DND-41 (cell line): ENCODE results near the gene ESR1.

ENCODE experiments used
- ATAC-seq: fragments of 200-7000 bp; cut with Tn5 transposase; 3 replicates; pipeline ENCODE4 v1.9.1; 2021; ENCODE audit warnings: low read depth; ENCODE audit not compliant: insufficient read depth
- DNase-seq: peaks from one replicate; pipeline ENCODE4 v3.0.0-alpha.2; 2020
- H2AFZ ChIP-seq: 2 replicates; pipeline ENCODE4 v1.6.0; 2012; ENCODE audit warnings: low read depth, low read length
- H3K27ac ChIP-seq: 2 replicates; pipeline ENCODE4 v1.5.1; 2012; ENCODE audit warnings: low read length, inconsistent platforms
- H3K27me3 ChIP-seq: fragments of 200-600 bp; sonication (generic); 2 replicates; pipeline ENCODE4 v1.6.0; 2012; ENCODE audit warnings: low read length, mild to moderate bottlenecking, inconsistent platforms; ENCODE audit not compliant: insufficient read depth, poor library complexity
- H3K36me3 ChIP-seq: 2 replicates; pipeline ENCODE4 v1.5.1; 2012; ENCODE audit warnings: low read length, inconsistent platforms; ENCODE audit not compliant: insufficient read depth
- H3K4me1 ChIP-seq: 2 replicates; pipeline ENCODE4 v1.5.1; 2012; ENCODE audit warnings: mild to moderate bottlenecking, low read length; ENCODE audit not compliant: insufficient read depth
- H3K4me2 ChIP-seq: 2 replicates; pipeline ENCODE4 v1.6.0; 2012; ENCODE audit warnings: mild to moderate bottlenecking, moderate library complexity, low read length, inconsistent platforms; ENCODE audit not compliant: insufficient read depth
- H3K4me3 ChIP-seq, 2 experiments: fragments of 200-600 bp in 1 of 2; shearing (Covaris generic) in 1 of 2; 2 replicates each; pipeline ENCODE4 v1.5.1; 2012 to 2016; ENCODE audit warnings: inconsistent platforms in 2 of 2, low read length in 2 of 2, mild to moderate bottlenecking in 2 of 2, low read depth in 1 of 2, moderate library complexity in 1 of 2
- H3K79me2 ChIP-seq: 2 replicates; pipeline ENCODE4 v1.6.0; 2012; ENCODE audit warnings: low read length, inconsistent platforms; ENCODE audit not compliant: insufficient read depth
- H3K9ac ChIP-seq: 2 replicates; pipeline ENCODE4 v1.6.0; 2012; ENCODE audit warnings: low read depth, mild to moderate bottlenecking, inconsistent platforms, low read length, moderate library complexity
- H3K9me3 ChIP-seq: 2 replicates; pipeline ENCODE4 v1.5.1; 2012; ENCODE audit warnings: low read length, moderate library complexity, mild to moderate bottlenecking, inconsistent platforms; ENCODE audit not compliant: insufficient read depth, severe bottlenecking
- H4K20me1 ChIP-seq: 2 replicates; pipeline ENCODE4 v1.6.0; 2012; ENCODE audit warnings: low read length; ENCODE audit not compliant: insufficient read depth
- EZH2 ChIP-seq: IDR thresholded peaks from 3 replicates; pipeline ENCODE4 v1.6.1; 2012; ENCODE audit warnings: borderline replicate concordance, low read depth, mild to moderate bottlenecking, moderate library complexity, low read length, inconsistent platforms; ENCODE audit not compliant: severe bottlenecking
- TF ChIP-seq, protein P1 (sequence below): IDR thresholded peaks from 2 replicates; pipeline ENCODE4 v1.5.1; 2012; ENCODE audit warnings: borderline replicate concordance, low read length, moderate library complexity, mild to moderate bottlenecking; ENCODE audit not compliant: poor library complexity, severe bottlenecking; ENCODE audit errors: extremely low read depth

ESR1 gene

DNA sequence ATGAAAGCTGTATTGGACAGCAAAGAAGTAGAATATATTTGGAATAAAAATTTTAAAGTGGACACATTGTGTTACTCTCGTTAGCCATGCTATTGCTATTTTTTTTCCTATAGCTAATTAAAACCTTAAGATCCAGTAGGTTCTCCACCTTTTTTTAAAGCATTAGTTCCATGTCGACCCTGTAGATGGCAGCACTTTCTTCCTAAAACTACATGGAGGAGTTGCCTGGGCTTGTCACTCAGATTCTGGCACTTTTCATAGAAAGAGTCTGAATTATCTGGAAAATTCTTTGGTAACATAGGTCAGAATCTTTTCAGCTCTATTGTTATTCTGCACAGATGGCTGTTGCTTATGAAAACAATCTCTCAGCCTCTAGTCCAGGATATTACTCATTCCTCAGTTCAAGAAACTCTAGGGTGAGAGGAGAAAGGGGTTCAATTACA, 42.0 kb upstream of the ESR1 start:
- Histone ChIP-seq H3K27ac (no peak overlapping the region), H3K9ac (no peak overlapping the region), H3K79me2 (no peaks in the 10 kb centered on the region), H3K4me2 (no peak overlapping the region), H3K36me3 (no peaks in the 10 kb centered on the region), H2AFZ (no peak overlapping the region), H4K20me1 (no peaks in the 10 kb centered on the region), H3K4me3 (no peak overlapping the region), H3K27me3 (no peaks in the 10 kb centered on the region), H3K4me1 (no peaks in the 10 kb centered on the region), H3K9me3 (no peaks in the 10 kb centered on the region)
- ATAC-seq: peak; percentile 71
- DNase-seq: peak; percentile 40
- no peak for TF ChIP-seq EZH2
- TF ChIP-seq, protein P1, sequence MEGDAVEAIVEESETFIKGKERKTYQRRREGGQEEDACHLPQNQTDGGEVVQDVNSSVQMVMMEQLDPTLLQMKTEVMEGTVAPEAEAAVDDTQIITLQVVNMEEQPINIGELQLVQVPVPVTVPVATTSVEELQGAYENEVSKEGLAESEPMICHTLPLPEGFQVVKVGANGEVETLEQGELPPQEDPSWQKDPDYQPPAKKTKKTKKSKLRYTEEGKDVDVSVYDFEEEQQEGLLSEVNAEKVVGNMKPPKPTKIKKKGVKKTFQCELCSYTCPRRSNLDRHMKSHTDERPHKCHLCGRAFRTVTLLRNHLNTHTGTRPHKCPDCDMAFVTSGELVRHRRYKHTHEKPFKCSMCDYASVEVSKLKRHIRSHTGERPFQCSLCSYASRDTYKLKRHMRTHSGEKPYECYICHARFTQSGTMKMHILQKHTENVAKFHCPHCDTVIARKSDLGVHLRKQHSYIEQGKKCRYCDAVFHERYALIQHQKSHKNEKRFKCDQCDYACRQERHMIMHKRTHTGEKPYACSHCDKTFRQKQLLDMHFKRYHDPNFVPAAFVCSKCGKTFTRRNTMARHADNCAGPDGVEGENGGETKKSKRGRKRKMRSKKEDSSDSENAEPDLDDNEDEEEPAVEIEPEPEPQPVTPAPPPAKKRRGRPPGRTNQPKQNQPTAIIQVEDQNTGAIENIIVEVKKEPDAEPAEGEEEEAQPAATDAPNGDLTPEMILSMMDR: peak; percentile 74

DNA sequence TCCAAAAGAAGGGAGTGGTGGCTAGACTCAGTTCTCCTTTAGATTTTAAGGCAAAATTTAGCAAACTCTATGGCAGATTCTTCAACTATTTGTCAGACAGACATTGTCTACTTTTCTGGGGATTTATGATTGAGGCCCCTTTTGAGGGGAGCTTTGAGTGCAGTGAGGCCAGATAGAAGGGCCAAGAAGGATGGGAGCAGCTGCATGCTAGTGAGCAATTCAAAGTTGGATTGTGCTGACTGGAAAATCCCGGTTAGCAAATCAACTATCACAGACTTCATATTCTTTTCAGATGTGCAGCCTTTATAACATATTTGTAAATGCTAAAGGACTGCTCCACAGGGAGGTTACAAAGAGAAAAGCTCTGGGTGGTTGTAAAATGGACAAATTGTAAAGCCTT, 35.0 kb upstream of the ESR1 start:
- Histone ChIP-seq H3K27ac (no peak overlapping the region), H4K20me1 (no peaks in the 10 kb centered on the region), H2AFZ (no peak overlapping the region), H3K36me3 (no peaks in the 10 kb centered on the region), H3K4me1 (no peaks in the 10 kb centered on the region), H3K27me3 (no peaks in the 10 kb centered on the region), H3K4me2 (no peak overlapping the region), H3K4me3 (no peak overlapping the region), H3K9ac (no peak overlapping the region), H3K79me2 (no peaks in the 10 kb centered on the region), H3K9me3 (no peaks in the 10 kb centered on the region)
- ATAC-seq (no peak), DNase-seq (no peak)
- no peak for TF ChIP-seq EZH2
- TF ChIP-seq, protein P1: no peak

DNA sequence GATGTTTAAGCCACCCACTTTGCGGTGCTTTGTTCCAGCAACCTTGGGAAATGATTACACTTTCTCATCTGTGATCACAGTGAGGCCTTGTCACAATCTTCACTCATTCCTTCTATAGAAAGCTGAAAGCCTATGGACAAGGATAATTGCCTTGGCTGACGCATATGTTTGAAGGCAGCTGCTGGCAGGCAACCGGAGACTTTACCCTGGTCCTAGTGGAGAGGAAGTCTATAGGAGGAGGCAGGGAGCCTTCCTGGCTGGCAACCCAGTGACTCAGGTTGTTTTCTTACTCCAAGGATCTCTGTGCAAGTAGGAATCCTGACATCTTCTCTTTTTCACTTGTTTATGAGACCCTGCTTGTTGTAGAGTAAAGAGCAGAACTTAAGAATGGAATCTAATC, 34.1 kb upstream of the ESR1 start:
- TF ChIP-seq, protein P1: no peak
- TF ChIP-seq EZH2: no peak
- Histone ChIP-seq H3K36me3 (no peaks in the 10 kb centered on the region), H4K20me1 (no peaks in the 10 kb centered on the region), H3K79me2 (no peaks in the 10 kb centered on the region), H3K27me3 (no peaks in the 10 kb centered on the region), H3K4me1 (no peaks in the 10 kb centered on the region), H3K4me2 (no peak overlapping the region), H3K4me3 (no peak overlapping the region), H3K9me3 (no peaks in the 10 kb centered on the region), H3K27ac (no peak overlapping the region), H3K9ac (no peak overlapping the region), H2AFZ (no peak overlapping the region)
- DNase-seq: no peak
- ATAC-seq: no peak

DNA sequence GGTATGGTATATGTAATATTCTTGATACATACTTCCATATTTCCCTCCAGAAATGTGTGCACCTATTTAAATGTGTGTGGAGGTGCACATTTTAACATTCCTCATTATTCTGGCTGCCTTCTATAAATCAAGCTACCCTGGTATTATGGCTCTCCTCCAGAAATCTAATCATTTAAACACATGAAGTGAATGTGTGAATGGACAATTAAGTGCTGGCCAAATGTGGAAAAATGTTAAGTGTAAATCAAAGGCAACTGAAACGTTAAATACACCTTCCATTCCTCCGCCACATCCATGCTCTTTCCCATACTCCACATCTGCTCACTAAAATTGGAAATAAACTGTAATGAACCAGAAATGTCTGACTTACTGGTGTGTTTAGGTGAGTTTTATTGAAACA, 24.9 kb upstream of the ESR1 start:
- DNase-seq (no peak), ATAC-seq (no peak)
- no peaks in the 10 kb centered on the region for H3K36me3 ChIP-seq
- H3K4me1 ChIP-seq: no peaks in the 10 kb centered on the region
- no peak overlapping the region for H3K9ac ChIP-seq
- no peaks in the 10 kb centered on the region for H3K9me3 ChIP-seq
- no peak overlapping the region for H3K27ac ChIP-seq
- TF ChIP-seq EZH2: no peak
- TF ChIP-seq, protein P1: no peak
- H4K20me1 ChIP-seq: no peaks in the 10 kb centered on the region
- H3K4me3 ChIP-seq: no peak overlapping the region
- H3K27me3 ChIP-seq: no peaks in the 10 kb centered on the region
- H3K4me2 ChIP-seq: no peak overlapping the region
- H2AFZ ChIP-seq: no peak overlapping the region
- no peaks in the 10 kb centered on the region for H3K79me2 ChIP-seq
